K562 (cell line): ENCODE data around the gene RCN2. TPM values are rescaled to one million over a fixed set of nuclear protein-coding genes. Genes with fewer than 3 reads are reported as not detected.
A peak's percentile ranks its signal among the peaks of the same experiment; 100 is the strongest.

Experiments used
- ARHGAP35 ChIP-seq: fragments of 450-650 bp; IDR thresholded peaks from 2 replicates; pipeline ENCODE4 v1.6.1; 2018; ENCODE audit not compliant: partially characterized antibody
- BHLHE40 ChIP-seq: IDR thresholded peaks from 2 replicates; pipeline ENCODE4 v1.6.1; 2011; ENCODE audit warnings: low read length, improper control_type of control experiment
- C11orf30 ChIP-seq: fragments of 450-650 bp; IDR thresholded peaks from 2 replicates; pipeline ENCODE4 v1.6.1; 2016; ENCODE audit warnings: low read depth, mild to moderate bottlenecking
- HDAC1 ChIP-seq, 2 experiments: fragments of 450-650 bp; IDR thresholded peaks; 2 replicates each; pipeline ENCODE4 v1.6.1; 2016 to 2017; ENCODE audit warnings: inconsistent platforms in 1 of 2, mild to moderate bottlenecking in 1 of 2, moderate library complexity in 1 of 2
- HDAC3 ChIP-seq: fragments of 450-650 bp; IDR thresholded peaks from 2 replicates; pipeline ENCODE4 v1.6.1; 2018; ENCODE audit warnings: borderline replicate concordance, mild to moderate bottlenecking, moderate library complexity; ENCODE audit not compliant: partially characterized antibody
- HSF4 ChIP-seq: fragments of 250-450 bp; sonication (Bioruptor Pico); IDR thresholded peaks from 2 replicates; pipeline ENCODE4 v2.1.2; 2022; ENCODE audit warnings: mild to moderate bottlenecking, moderate library complexity, borderline replicate concordance
- MCM5 ChIP-seq: fragments of 450-650 bp; IDR thresholded peaks from 2 replicates; pipeline ENCODE4 v1.6.1; 2016; ENCODE audit warnings: low read depth
- MYC ChIP-seq, 2 experiments: fragments of 250-450 bp in 1 of 2; sonication (Bioruptor Pico) in 1 of 2; IDR thresholded peaks; 2 replicates each; pipeline versions ENCODE4 v1.5.1 to v1.6.1; 2012 to 2021; ENCODE audit warnings: low read depth in 2 of 2, borderline replicate concordance in 1 of 2, improper control_type of control experiment in 1 of 2, low read length in 1 of 2, mild to moderate bottlenecking in 1 of 2, moderate library complexity in 1 of 2
- PHF20 ChIP-seq: fragments of 450-650 bp; IDR thresholded peaks from 2 replicates; pipeline ENCODE4 v1.6.1; 2018; ENCODE audit not compliant: partially characterized antibody
- RAD51 ChIP-seq: fragments of 450-650 bp; IDR thresholded peaks from 2 replicates; pipeline ENCODE4 v1.7.1; 2016; ENCODE audit warnings: low read depth, mild to moderate bottlenecking, borderline replicate concordance
- RCOR1 ChIP-seq, 2 experiments: IDR thresholded peaks; 2 replicates each; pipeline ENCODE4 v1.6.1; 2012; ENCODE audit warnings: low read depth in 2 of 2, low read length in 2 of 2, borderline replicate concordance in 1 of 2, improper control_type of control experiment in 1 of 2
- TAF1 ChIP-seq: IDR thresholded peaks from 2 replicates; pipeline ENCODE4 v1.6.1; 2011; ENCODE audit warnings: mild to moderate bottlenecking, low read length, moderate library complexity; ENCODE audit not compliant: insufficient read depth, control insufficient read depth, severe bottlenecking; ENCODE audit errors: extremely low read depth
- TARDBP ChIP-seq: fragments of 450-650 bp; IDR thresholded peaks from 2 replicates; pipeline ENCODE4 v1.6.1; 2016
- YBX1 ChIP-seq: fragments of 450-650 bp; IDR thresholded peaks from 2 replicates; pipeline ENCODE4 v1.7.1; 2016; ENCODE audit warnings: mild to moderate bottlenecking
- ZNF408 ChIP-seq: fragments of 250-450 bp; sonication (Bioruptor Pico); IDR thresholded peaks from 2 replicates; pipeline ENCODE4 v1.4.0; 2020; ENCODE audit warnings: low read depth, mild to moderate bottlenecking, moderate library complexity
- ZNF696 ChIP-seq: fragments of 250-450 bp; sonication (Bioruptor Pico); conservative IDR thresholded peaks from 2 replicates; pipeline ENCODE4 v1.4.0; 2020; ENCODE audit warnings: mild to moderate bottlenecking, moderate library complexity
- ZNF830 ChIP-seq: fragments of 250-450 bp; sonication (Bioruptor Pico); IDR thresholded peaks from 2 replicates; pipeline ENCODE4 v1.5.0; 2021; ENCODE audit warnings: mild to moderate bottlenecking
- polyA plus RNA-seq, 8 experiments: library from polyadenylated mRNA; depleted of rRNA in 4 of 8; stranded (reverse) in 5 of 8; unstranded in 3 of 8; fragments of >200 nt; fragmentation: Nextera tagmentation in 2 of 8; fragmentation: Illumina TruSeq in 1 of 8; extraction: Ambion mirVana in 2 of 8; extraction: Trizol in 1 of 8; gene quantifications; 2 replicates each; pipeline versions ENCODE4 v1.2.1 to v1.2.3, GENCODE V29; 2011 to 2014; ENCODE audit warnings: inconsistent platforms in 1 of 8, missing spikeins in 1 of 8
- total RNA-seq, 7 experiments: library from RNA; depleted of rRNA in 6 of 7; stranded (reverse); fragments of >200 nt in 6 of 7; fragmentation: Illumina TruSeq in 2 of 7; extraction: Trizol in 2 of 7; gene quantifications; 2 replicates each; pipeline versions ENCODE4 v1.2.1 to v1.2.3, GENCODE V29; 2011 to 2021; ENCODE audit warnings: low replicate concordance in 1 of 7
- TF ChIP-seq, protein P1 (sequence below), 2 experiments: IDR thresholded peaks; 2 replicates each; pipeline ENCODE4 v1.6.1; 2011; ENCODE audit warnings: borderline replicate concordance in 1 of 2, control low read depth in 1 of 2, low read depth in 1 of 2, low read length in 1 of 2, mild to moderate bottlenecking in 1 of 2, mixed read lengths in 1 of 2, moderate library complexity in 1 of 2; ENCODE audit not compliant: insufficient read depth in 1 of 2, insufficient read length in 1 of 2, poor library complexity in 1 of 2, severe bottlenecking in 1 of 2; ENCODE audit errors: extremely low read depth in 1 of 2
- TF ChIP-seq, protein P2 (sequence below): sonication (generic); formaldehyde crosslinking; IDR thresholded peaks from 2 replicates; pipeline ENCODE4 v1.8.0; 2023; ENCODE audit warnings: mild to moderate bottlenecking, missing genetic modification reagents
- TF ChIP-seq, protein P3 (sequence below): sonication (generic); formaldehyde crosslinking; IDR thresholded peaks from 2 replicates; pipeline ENCODE4 v1.9.0; 2022; ENCODE audit warnings: mild to moderate bottlenecking, missing genetic modification reagents
- TF ChIP-seq, protein P4 (sequence below), 2 experiments: fragments of 250-450 bp in 1 of 2; fragments of 450-650 bp in 1 of 2; sonication (Bioruptor Pico) in 1 of 2; IDR thresholded peaks; 2 replicates each; pipeline versions ENCODE4 v1.6.1 to v1.8.0; 2016 to 2021; ENCODE audit warnings: mild to moderate bottlenecking in 2 of 2, moderate library complexity in 2 of 2, missing compliant biosample characterization in 1 of 2, missing genetic modification characterization in 1 of 2

The RCN2 gene
- total and polyA plus RNA-seq, 9 of the 15 experiments (the other 6 are each of a cell fraction or from before 2014, with no cell fraction given): 20.9 to 63.6 (median 52.8) TPM

DNA sequence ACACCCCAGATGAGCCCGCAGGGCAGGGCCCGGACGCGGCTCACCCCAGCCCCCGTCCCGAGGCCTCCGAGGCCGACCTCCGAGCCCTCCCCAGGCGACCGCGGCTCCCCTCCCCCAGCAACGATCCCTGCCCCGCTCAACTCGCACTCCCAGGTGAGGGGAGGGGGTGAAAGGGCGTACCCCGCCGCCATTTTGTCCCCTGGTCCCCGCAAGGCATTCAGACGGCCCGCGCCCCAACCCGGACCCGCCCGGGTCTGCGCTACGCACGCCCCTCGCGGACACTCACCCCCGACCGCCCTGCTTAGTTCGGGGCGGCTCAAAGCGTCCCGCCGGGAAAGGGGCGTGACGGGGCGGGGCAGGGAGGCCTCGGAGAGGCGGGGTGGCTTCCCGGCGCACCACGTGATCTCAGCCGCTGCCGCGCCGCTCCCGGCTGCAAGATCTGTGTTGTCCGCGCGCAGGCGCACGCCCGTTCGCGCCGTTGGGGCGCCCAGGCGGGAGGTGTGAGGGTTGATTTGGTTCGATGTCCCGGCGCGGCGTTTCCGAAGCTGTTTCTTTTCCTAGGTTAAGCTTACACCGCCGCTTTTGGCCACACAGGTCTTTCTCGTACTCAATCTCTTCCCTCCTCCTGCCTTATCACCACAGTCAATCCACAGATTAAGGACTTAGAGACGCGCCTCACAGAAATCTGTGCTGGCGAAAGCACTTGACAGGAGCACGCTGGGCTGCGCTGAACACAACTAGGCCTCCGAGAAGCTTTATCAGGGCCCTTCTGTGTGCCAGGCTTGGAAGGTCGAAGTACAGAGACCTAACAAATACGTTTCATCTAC, 26.3 kb upstream of the RCN2 start, which contains the start of gene SCAPER (continued):
- TF ChIP-seq, protein P1, sequence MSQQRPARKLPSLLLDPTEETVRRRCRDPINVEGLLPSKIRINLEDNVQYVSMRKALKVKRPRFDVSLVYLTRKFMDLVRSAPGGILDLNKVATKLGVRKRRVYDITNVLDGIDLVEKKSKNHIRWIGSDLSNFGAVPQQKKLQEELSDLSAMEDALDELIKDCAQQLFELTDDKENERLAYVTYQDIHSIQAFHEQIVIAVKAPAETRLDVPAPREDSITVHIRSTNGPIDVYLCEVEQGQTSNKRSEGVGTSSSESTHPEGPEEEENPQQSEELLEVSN (IDR thresholded peaks at IDR 0.05; ENCODE audit: borderline replicate concordance in 1 of 2, extremely low read depth in 1 of 2, insufficient read depth in 1 of 2, insufficient read length in 1 of 2, low read depth in 1 of 2, low read length in 1 of 2, poor library complexity in 1 of 2, severe bottlenecking in 1 of 2): peak; percentile 98 to 100
- TF ChIP-seq MCM5: no peak
- no peak for TF ChIP-seq ZNF408
- TF ChIP-seq MYC (IDR thresholded peaks at IDR 0.05; ENCODE audit: low read depth, low read length): peak; percentile 38; the same call in 1 of the 2 replicates
- no peak for TF ChIP-seq MYC (CRISPR knock-in tag; IDR thresholded peaks at IDR 0.05; ENCODE audit: borderline replicate concordance, low read depth)
- TF ChIP-seq, protein P2, sequence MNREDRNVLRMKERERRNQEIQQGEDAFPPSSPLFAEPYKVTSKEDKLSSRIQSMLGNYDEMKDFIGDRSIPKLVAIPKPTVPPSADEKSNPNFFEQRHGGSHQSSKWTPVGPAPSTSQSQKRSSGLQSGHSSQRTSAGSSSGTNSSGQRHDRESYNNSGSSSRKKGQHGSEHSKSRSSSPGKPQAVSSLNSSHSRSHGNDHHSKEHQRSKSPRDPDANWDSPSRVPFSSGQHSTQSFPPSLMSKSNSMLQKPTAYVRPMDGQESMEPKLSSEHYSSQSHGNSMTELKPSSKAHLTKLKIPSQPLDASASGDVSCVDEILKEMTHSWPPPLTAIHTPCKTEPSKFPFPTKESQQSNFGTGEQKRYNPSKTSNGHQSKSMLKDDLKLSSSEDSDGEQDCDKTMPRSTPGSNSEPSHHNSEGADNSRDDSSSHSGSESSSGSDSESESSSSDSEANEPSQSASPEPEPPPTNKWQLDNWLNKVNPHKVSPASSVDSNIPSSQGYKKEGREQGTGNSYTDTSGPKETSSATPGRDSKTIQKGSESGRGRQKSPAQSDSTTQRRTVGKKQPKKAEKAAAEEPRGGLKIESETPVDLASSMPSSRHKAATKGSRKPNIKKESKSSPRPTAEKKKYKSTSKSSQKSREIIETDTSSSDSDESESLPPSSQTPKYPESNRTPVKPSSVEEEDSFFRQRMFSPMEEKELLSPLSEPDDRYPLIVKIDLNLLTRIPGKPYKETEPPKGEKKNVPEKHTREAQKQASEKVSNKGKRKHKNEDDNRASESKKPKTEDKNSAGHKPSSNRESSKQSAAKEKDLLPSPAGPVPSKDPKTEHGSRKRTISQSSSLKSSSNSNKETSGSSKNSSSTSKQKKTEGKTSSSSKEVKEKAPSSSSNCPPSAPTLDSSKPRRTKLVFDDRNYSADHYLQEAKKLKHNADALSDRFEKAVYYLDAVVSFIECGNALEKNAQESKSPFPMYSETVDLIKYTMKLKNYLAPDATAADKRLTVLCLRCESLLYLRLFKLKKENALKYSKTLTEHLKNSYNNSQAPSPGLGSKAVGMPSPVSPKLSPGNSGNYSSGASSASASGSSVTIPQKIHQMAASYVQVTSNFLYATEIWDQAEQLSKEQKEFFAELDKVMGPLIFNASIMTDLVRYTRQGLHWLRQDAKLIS (CRISPR knock-in tag): peak; percentile 44; the same call in 1 of the 2 replicates
- no peak for TF ChIP-seq ZNF696 (CRISPR knock-in tag)
- peak; percentile 58; the same call in 1 of the 2 replicates for TF ChIP-seq BHLHE40
- TF ChIP-seq TAF1: peak; percentile 27
- TF ChIP-seq HDAC1 (IDR thresholded peaks at IDR 0.05): peak in 1 of 2 experiments; percentile 87; a peak in 2 of 4 replicates
- no peak for TF ChIP-seq YBX1
- peak; percentile 97 for TF ChIP-seq RAD51
- TF ChIP-seq TARDBP: 0 out of 2 replicates have a peak, but pooled peaks have one; percentile 18
- TF ChIP-seq, protein P3, sequence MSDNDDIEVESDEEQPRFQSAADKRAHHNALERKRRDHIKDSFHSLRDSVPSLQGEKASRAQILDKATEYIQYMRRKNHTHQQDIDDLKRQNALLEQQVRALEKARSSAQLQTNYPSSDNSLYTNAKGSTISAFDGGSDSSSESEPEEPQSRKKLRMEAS (CRISPR knock-in tag): peak; percentile 92
- TF ChIP-seq PHF20: no peak
- TF ChIP-seq ARHGAP35: no peak
- peak; percentile 83 to 97 for TF ChIP-seq RCOR1 (IDR thresholded peaks at IDR 0.05; ENCODE audit: borderline replicate concordance in 1 of 2, low read depth in 2 of 2, low read length in 2 of 2)
- TF ChIP-seq ZNF830 (CRISPR knock-in tag): 0 out of 2 replicates have a peak, but pooled peaks have one; percentile 27
- no peak for TF ChIP-seq HDAC3
- TF ChIP-seq, protein P4, sequence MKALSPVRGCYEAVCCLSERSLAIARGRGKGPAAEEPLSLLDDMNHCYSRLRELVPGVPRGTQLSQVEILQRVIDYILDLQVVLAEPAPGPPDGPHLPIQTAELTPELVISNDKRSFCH (CRISPR knock-in tag; IDR thresholded peaks at IDR 0.05): no peak
- TF ChIP-seq, protein P4 (tag; IDR thresholded peaks at IDR 0.05): no peak
- TF ChIP-seq HSF4: 0 out of 2 replicates have a peak, but pooled peaks have one; percentile 29
- no peak for TF ChIP-seq C11orf30
